Loucy (cell line): Measurements from ENCODE around the gene RBM39.

Experiments used
- H2AFZ ChIP-seq: fragments of 200-600 bp; sonication (generic); 2 replicates; pipeline ENCODE4 v1.6.0; 2016; ENCODE audit warnings: antibody characterized with exemption, mild to moderate bottlenecking, low read length, moderate library complexity
- H3F3A ChIP-seq: fragments of 200-600 bp; 2 replicates; pipeline ENCODE4 v1.6.0; 2016; ENCODE audit warnings: antibody characterized with exemption, low read depth, mild to moderate bottlenecking
- H3K27me3 ChIP-seq: fragments of 200-600 bp; sonication (generic); 2 replicates; pipeline ENCODE4 v1.6.1; 2014; ENCODE audit warnings: low read length, mild to moderate bottlenecking; ENCODE audit not compliant: insufficient read depth, poor library complexity, severe bottlenecking
- H3K36me3 ChIP-seq: fragments of 200-600 bp; sonication (generic); 2 replicates; pipeline ENCODE4 v1.6.1; 2016; ENCODE audit warnings: low read length; ENCODE audit not compliant: insufficient read depth
- H3K4me1 ChIP-seq: fragments of 200-600 bp; sonication (generic); 2 replicates; pipeline ENCODE4 v1.5.1; 2014; ENCODE audit warnings: low read length, mild to moderate bottlenecking; ENCODE audit not compliant: insufficient read depth, poor library complexity, severe bottlenecking
- H3K4me2 ChIP-seq: fragments of 200-600 bp; sonication (generic); 2 replicates; pipeline ENCODE4 v1.6.0; 2014; ENCODE audit warnings: antibody characterized with exemption, low read length, low read depth, mild to moderate bottlenecking; ENCODE audit not compliant: poor library complexity, severe bottlenecking
- H3K4me3 ChIP-seq: fragments of 200-600 bp; sonication (generic); 2 replicates; pipeline ENCODE4 v1.5.1; 2014; ENCODE audit warnings: low read length, mild to moderate bottlenecking, mixed read lengths; ENCODE audit not compliant: poor library complexity, severe bottlenecking
- H3K79me2 ChIP-seq: fragments of 200-600 bp; sonication (generic); 2 replicates; pipeline ENCODE4 v1.6.1; 2014; ENCODE audit warnings: low read length; ENCODE audit not compliant: insufficient read depth
- H3K9ac ChIP-seq: fragments of 200-600 bp; sonication (generic); 2 replicates; pipeline ENCODE4 v1.6.0; 2014; ENCODE audit warnings: mild to moderate bottlenecking, low read depth, low read length, moderate library complexity; ENCODE audit not compliant: poor library complexity, severe bottlenecking
- H3K9me2 ChIP-seq: fragments of 200-600 bp; sonication (generic); replicated peaks from 2 replicates; pipeline ENCODE4 v1.6.1; 2016; ENCODE audit warnings: low read depth, low read length, mixed read lengths
- H3K9me3 ChIP-seq: fragments of 200-600 bp; sonication (generic); 2 replicates; pipeline ENCODE4 v1.6.1; 2014; ENCODE audit warnings: mild to moderate bottlenecking, antibody characterized with exemption, low read length, low read depth; ENCODE audit not compliant: insufficient read depth
- H4K20me1 ChIP-seq: fragments of 200-600 bp; sonication (generic); 2 replicates; pipeline ENCODE4 v1.6.0; 2014; ENCODE audit warnings: antibody characterized with exemption, low read length, mild to moderate bottlenecking; ENCODE audit not compliant: insufficient read depth, poor library complexity, severe bottlenecking
- CTCF ChIP-seq: fragments of 200-600 bp; sonication (generic); conservative IDR thresholded peaks from 2 replicates; pipeline ENCODE4 v1.5.1; 2014; ENCODE audit warnings: mild to moderate bottlenecking, antibody characterized with exemption, low read length
- EZH2phosphoT487 ChIP-seq: fragments of 200-600 bp; IDR thresholded peaks from 2 replicates; pipeline ENCODE4 v1.6.1; 2018; ENCODE audit warnings: antibody characterized with exemption, mild to moderate bottlenecking, moderate library complexity, borderline replicate concordance

Gene RBM39

GRCh38 chr20:35669681-35670080, 72.4 kb downstream of the RBM39 start:
- H4K20me1 ChIP-seq: no peaks in the 10 kb centered on the region
- H3K36me3 ChIP-seq: peaks cover 4% of the 10 kb centered on the region; the same call in 1 of the 2 replicates
- H3K4me1 ChIP-seq: no peaks in the 10 kb centered on the region
- H3K4me3 ChIP-seq: no peak overlapping the region
- H3K9ac ChIP-seq: no peak overlapping the region
- H3K9me2 ChIP-seq: no peaks in the 10 kb centered on the region
- H3K9me3 ChIP-seq: no peaks in the 10 kb centered on the region
- H3F3A ChIP-seq: no peaks in the 10 kb centered on the region
- TF ChIP-seq EZH2phosphoT487 (no peak), CTCF (no peak)
- H3K79me2 ChIP-seq: peaks cover 2% of the 10 kb centered on the region
- no peak overlapping the region for H3K4me2 ChIP-seq
- no peaks in the 10 kb centered on the region for H3K27me3 ChIP-seq
- H2AFZ ChIP-seq: no peak overlapping the region

- Histone ChIP-seq H3K4me3 (no peak overlapping the region), H3K9ac (no peak overlapping the region), H4K20me1 (peaks cover 3% of the 10 kb centered on the region), H3K4me2 (no peak overlapping the region), H3K79me2 (peaks cover 7% of the 10 kb centered on the region), H3K36me3 (peaks cover 3% of the 10 kb centered on the region; the same call in 1 of the 2 replicates), H3K27me3 (no peaks in the 10 kb centered on the region), H3K9me3 (no peaks in the 10 kb centered on the region), H2AFZ (no peak overlapping the region), H3K4me1 (no peaks in the 10 kb centered on the region), H3F3A (no peaks in the 10 kb centered on the region), H3K9me2 (no peaks in the 10 kb centered on the region)
- TF ChIP-seq CTCF (no peak), EZH2phosphoT487 (no peak)
Observed at GRCh38 chr20:35669221-35669620, 72.8 kb downstream of the RBM39 start.

GRCh38 chr20:35665949-35666288, 76.1 kb downstream of the RBM39 start:
- no peak overlapping the region for H3K4me3 ChIP-seq
- H3K9me2 ChIP-seq: no peaks in the 10 kb centered on the region
- H3K4me1 ChIP-seq: peaks cover 25% of the 10 kb centered on the region
- H3K4me2 ChIP-seq: no peak overlapping the region
- H3K27me3 ChIP-seq: no peaks in the 10 kb centered on the region
- no peak overlapping the region for H3K9ac ChIP-seq
- H3K36me3 ChIP-seq: no peaks in the 10 kb centered on the region; the same call in 1 of the 2 replicates
- TF ChIP-seq CTCF: no peak
- no peak for TF ChIP-seq EZH2phosphoT487
- peaks cover 40% of the 10 kb centered on the region for H3K79me2 ChIP-seq
- H2AFZ ChIP-seq: no peak overlapping the region
- no peaks in the 10 kb centered on the region for H3K9me3 ChIP-seq
- peaks cover 36% of the 10 kb centered on the region for H4K20me1 ChIP-seq
- H3F3A ChIP-seq: no peaks in the 10 kb centered on the region
